Cerebellar cortex (tissue), 1 donor: ENCODE data around the gene ZNF45.
"Not testable (repeated sequence)": the region's sequence is repeated elsewhere in the genome, so short reads cannot be mapped to it uniquely, and the experiment has no call there.

Experiments used
- DNase-seq: peaks from one replicate; pipeline ENCODE4 v3.0.0-alpha.2; 2015; ENCODE audit warnings: low spot score

Gene ZNF45

GRCh38 chr19:43934985-43935708 lies at the start of gene ZNF45:
Gene ZNF45, minus strand, starts transcription at chr19:43935282. Its CDS starts 13,097 bp downstream, at chr19:43922185.
- peak; percentile 95 for DNase-seq

- no peak for DNase-seq
Measured at GRCh38 chr19:43984687-43985000, 49.6 kb upstream of the ZNF45 start.

DNA sequence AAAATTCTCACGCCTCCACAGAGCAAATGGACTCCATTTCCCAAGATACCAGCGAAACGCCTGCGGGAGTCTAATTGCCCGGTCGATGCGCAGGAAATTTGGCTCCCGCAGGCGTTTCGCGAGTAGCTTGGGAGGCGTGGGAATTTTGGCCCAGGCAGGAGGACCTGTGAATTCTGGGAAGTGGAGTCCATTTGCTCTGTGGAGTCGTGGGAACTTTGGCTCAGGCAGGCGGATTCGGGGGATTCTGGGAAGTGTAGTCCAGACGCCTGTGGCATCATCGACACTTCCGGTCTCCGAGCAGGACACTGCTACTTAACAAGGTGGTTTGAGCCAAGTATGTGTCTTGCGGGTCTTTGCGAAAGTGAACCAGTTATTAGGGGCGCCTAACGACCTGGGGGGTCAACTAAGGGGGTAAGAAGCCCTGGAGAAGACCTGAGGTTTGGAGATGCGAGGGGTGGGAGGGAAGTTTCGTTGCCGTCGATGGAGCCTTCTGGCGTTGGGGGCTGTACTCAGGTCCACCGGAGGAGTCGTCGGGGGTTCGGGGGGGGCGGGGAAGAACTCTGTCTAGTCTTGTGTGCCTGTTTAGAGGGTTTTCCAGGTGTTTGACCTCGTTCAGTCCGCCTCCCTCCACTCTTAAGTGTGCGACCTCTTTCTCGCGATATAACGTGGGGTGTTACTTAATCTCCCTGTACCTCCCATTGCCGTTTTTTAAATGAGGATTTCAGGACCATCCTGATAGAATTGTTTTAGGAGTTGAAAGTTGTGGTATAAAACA lies 49.0 kb upstream of the ZNF45 start, which contains the start of gene ZNF155:
Gene ZNF155 (plus strand): TSS at position 277 of the 775 bp plus-strand sequence. CDS start 4,356 bp downstream, outside the sequence.
- DNase-seq, result peak; percentile 99

DNA sequence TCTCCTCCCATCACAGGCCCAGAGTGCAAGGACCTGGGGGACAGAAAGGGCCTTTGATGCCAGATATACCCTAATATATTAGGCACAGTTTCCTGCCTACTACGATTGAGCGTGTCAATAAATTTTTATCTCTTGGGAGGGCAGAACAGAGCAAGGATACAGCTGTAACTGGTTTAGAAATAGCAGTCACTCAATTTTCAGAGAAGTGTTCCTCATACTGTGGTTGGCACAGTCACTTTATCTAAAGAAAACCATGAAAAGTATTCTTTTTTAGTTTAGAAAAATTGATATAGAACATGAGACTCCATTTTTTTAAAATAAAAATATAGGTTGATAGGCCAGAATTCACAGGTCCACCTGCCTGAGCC lies 48.4 kb upstream of the ZNF45 start:
- DNase-seq, result no peak

DNA sequence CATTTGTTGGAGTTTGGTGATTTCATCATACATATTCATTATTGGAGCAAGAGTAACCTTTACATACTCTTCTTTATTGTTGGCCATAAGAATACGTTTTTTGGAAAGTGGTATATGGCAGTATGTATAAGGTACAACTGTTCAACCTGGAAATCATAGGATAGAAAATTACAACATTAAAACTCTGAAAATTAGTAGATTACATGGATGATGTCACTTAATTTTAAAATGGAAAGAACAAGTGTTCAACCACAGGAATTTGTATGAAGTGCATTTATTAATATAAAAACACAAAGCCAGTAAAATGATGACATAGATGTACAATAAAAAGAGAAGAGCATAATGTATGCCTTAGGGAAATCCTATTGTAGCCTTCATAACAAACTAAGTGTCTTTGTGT lies 41.6 kb upstream of the ZNF45 start:
- DNase-seq, result no peak

DNA sequence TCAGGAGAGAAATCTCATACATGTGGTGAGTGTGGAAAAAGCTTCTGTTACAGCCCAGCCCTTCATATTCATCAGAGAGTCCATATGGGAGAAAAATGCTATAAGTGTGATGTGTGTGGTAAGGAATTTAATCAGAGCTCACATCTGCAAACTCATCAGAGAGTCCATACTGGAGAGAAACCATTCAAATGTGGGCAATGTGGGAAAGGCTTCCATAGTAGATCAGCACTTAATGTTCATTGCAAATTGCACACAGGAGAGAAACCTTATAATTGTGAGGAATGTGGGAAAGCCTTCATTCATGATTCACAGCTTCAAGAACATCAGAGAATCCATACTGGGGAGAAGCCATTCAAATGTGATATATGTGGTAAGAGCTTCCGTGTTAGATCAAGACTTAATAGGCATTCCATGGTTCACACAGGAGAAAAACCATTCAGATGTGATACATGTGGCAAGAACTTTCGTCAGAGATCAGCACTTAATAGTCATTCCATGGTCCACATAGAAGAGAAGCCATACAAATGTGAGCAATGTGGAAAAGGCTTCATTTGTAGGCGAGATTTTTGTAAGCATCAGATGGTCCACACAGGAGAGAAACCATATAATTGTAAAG lies 31.1 kb upstream of the ZNF45 start:
- DNase-seq, result no peak

GRCh38 chr19:43960411-43960810 lies 25.3 kb upstream of the ZNF45 start:
- DNase-seq, result no peak

DNA sequence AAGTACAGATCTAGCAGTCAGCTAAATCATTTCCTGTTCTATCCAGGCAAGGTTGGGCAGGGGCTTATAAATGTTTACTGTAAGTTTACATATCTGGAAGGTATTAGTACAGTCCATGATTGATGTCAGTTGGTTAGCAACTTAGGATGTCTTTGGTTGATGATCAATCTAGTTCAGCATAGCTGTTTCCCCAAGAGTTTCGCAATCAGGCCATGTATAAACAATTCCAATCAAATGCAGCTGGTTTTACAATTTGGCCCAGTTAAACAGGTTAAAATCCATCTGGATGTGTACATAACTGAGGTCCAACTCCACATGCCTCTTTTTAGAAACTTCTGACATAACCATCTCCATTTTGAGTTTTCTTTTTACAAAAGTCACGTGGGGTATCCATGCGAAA lies 22.8 kb upstream of the ZNF45 start:
- no peak for DNase-seq

DNA sequence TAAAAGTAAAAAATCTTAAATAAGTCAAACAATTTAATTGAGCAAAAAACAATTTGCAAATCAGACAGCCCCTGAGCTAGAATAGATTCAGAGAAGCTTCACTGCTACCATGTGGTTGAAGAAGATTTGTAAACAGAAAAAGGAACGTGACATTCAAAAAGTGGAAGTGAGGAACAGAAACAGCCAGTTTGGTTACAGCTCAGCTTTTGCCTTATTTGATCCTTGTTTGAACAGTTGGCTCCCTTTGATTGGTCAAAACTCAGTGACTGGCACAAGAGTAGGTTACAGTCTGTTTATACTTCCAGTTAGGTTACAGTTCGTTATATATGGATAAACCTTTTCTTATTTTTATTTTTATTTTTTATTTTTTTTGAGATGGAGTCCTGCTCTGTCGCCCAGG lies 21.7 kb upstream of the ZNF45 start:
- no peak for DNase-seq

DNA sequence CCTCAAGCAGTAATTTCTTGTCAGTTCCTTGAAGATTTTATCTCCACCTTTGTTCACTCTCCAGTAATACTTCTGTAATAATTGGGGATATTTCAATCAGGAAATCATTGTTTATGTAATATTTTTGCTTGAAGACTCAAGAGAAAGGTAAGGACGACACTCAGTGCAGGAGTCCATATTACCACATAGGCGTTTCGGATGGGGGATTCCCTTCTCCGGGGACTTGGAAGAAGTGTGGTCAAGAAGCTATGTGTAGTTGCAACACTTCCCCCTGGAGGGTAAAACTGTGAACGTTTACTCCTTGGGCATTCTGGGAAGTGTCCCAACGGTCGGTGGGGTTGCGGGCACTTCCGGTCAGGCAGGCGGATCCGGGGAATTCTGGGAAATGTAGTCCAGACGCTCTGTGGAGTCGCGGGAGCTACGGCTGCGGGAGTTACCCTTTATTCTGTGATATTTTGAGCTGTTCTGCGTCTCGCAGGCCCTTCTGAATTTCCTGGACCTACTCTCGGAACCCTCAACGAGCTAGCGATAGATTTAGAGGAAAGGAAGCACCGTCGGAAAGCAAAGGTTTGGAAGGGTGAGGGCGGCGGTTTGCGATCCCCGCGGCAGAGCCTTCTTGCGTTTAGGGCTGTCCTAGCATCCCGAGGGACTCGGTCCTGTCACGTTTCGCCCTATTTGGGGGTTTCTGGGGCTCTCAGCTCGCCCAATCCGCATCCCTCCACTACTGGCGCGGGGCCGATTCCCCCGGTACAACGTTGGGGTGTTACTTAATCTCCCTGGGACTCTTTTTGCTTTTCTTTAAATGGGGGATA lies 16.0 kb upstream of the ZNF45 start, which contains the start of gene ZNF221:
Gene ZNF221 (plus strand): TSS at position 395 of the 812 bp plus-strand sequence. CDS start 11,499 bp downstream, outside the sequence.
- DNase-seq, result peak; percentile 97

DNA sequence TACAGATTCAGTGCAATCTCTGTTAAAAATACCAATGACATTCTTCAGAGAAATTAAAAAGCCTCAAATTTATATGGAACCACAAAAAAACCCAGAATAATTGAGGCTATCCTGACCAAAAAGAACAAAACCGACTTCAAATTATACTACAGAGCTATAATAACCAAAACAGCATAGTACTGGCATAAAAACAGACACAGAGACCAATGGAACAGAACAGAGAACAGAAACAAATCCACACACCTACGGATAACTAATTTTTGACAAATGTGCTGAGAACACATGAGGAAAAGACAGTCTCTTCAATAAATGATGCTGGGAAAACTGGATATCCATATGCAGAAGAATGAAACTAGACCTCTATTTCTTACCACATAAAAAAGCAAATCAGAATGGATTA lies 14.7 kb upstream of the ZNF45 start:
- DNase-seq, result not testable (repeated sequence)

- not testable (repeated sequence) for DNase-seq
Measured at GRCh38 chr19:43947412-43947811, 12.3 kb upstream of the ZNF45 start.

- no peak for DNase-seq
Measured at GRCh38 chr19:43941209-43941608, 6.1 kb upstream of the ZNF45 start.

- DNase-seq, result no peak
Measured at GRCh38 chr19:43940719-43941118, 5.6 kb upstream of the ZNF45 start.

GRCh38 chr19:43939557-43940260 lies 4.6 kb upstream of the ZNF45 start:
- DNase-seq, result no peak

- no peak for DNase-seq
Measured at GRCh38 chr19:43936188-43936587, 1.1 kb upstream of the ZNF45 start.

DNA sequence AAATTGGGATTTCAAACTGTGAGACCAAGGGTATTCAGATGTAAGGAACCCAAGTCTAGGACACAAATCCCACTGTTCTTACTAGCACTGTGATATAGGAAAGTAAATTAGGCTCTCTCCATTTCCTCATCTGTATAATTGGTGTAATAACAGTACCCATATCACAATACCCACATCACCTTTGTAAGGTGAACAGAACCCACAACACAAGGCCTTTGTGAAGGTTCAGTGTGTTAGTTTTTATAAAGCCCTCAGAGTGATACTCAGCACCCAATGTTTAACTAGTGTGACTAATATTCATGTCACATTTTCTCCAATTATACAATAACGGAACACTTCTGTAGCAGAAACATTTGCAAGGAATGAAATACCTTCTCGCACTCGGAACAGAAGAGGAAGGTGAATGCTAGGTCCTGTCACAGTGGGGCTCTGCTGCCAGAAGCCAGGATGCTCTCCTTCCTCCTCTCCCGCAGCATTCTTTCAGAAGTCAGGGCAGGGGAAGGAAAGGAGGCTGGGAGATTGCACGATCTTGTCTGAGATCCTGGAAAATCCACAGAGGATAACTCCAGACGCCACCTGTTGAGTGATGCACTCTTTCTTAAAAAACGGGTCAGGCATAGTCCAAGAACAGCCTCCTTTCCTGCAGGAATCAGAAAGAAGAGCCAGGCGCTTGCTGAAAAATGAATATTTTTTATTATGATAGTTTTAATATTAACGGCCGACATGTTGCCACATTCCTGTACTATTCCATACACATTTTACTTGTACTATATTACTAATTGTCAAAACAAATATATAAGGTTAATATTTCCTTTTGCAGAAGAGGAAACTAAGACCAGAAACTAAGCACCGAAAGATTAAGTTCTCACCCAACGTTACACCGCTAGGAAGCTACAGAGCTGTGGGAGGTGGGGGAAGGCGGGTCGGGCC lies 762 bp downstream of the ZNF45 start:
- peak; percentile 5 for DNase-seq

- DNase-seq, result no peak
Measured at GRCh38 chr19:43928820-43929219, 6.3 kb downstream of the ZNF45 start.

DNA sequence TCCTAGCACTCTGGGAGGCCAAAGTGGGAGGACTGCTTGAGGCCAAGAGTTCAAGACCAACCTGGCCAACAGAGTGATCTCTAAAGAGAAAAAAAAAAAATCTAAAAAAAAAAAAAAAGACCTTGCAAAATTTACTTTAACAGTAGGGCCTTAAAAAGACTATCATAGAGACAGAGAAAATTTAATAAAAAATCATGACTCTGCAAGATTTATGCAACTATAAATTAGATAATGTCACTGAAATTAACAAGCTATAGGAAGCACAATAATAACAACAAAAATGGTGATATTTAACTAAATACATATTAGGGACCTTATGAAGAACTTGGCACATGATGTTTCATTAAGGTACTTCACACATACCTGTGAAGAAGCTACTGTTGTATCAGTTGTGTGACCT lies 11.2 kb downstream of the ZNF45 start:
- DNase-seq, result no peak

GRCh38 chr19:43914051-43914450 lies 21.0 kb downstream of the ZNF45 start:
- no peak for DNase-seq
